HEK293 (cell line): ENCODE results near the gene PREX1.

Experiments
- CTCF ChIA-PET: fragments of 350-600 bp; formaldehyde crosslinking; extraction: SDS; loops from one replicate; lab custom pipeline; 2021; ENCODE audit warnings: antibody characterized with exemption; lab: Yijun Ruan, JAX
- POLR2A ChIA-PET: fragments of 300-600 bp; formaldehyde crosslinking; extraction: SDS; loops from one replicate; lab custom pipeline; 2020; ENCODE audit warnings: antibody characterized with exemption, inconsistent platforms; lab: Yijun Ruan, JAX
- H3K27ac ChIP-seq: fragments of 200-500 bp; sonication (Bioruptor generic); 2 replicates; pipeline ENCODE4 v1.5.1; 2014; ENCODE audit warnings: low read depth, low read length, control low read depth, inconsistent platforms; ENCODE audit errors: extremely low read depth
- H3K36me3 ChIP-seq, 2 experiments: fragments of 200-500 bp in 1 of 2; sonication (Bioruptor generic) in 1 of 2; 1 replicate in 1 of 2; 2 replicates in 1 of 2; pipeline ENCODE4 v1.5.1; 2014 to 2017; ENCODE audit warnings: inconsistent platforms in 2 of 2, low read length in 2 of 2; ENCODE audit not compliant: control insufficient read depth in 2 of 2, insufficient read depth in 1 of 2
- H3K4me1 ChIP-seq: fragments of 200-500 bp; sonication (Bioruptor generic); 2 replicates; pipeline ENCODE4 v1.5.1; 2014; ENCODE audit warnings: mild to moderate bottlenecking, low read length, inconsistent platforms; ENCODE audit not compliant: control insufficient read depth, insufficient read depth
- H3K4me3 ChIP-seq: 2 replicates; pipeline ENCODE4 v1.5.1; 2011; ENCODE audit warnings: low read depth, mild to moderate bottlenecking, control low read depth, low read length, moderate library complexity
- H3K9me3 ChIP-seq: fragments of 200-500 bp; sonication (Bioruptor generic); 2 replicates; pipeline ENCODE4 v1.5.1; 2014; ENCODE audit warnings: low read depth, low read length, inconsistent platforms; ENCODE audit not compliant: control insufficient read depth, insufficient read depth
- BCL11B ChIP-seq: fragments of 450-650 bp; formaldehyde crosslinking; IDR thresholded peaks from 2 replicates; pipeline ENCODE4 v1.5.1; 2016; ENCODE audit warnings: low read depth, missing biosample characterization, missing genetic modification characterization
- BCL6B ChIP-seq: fragments of 450-650 bp; formaldehyde crosslinking; IDR thresholded peaks from 2 replicates; pipeline ENCODE4 v1.5.1; 2017; ENCODE audit warnings: missing biosample characterization, missing genetic modification characterization
- GLI2 ChIP-seq: fragments of 450-650 bp; formaldehyde crosslinking; IDR thresholded peaks from 2 replicates; pipeline ENCODE4; 2017; ENCODE audit warnings: missing biosample characterization, missing genetic modification characterization, low read depth, borderline replicate concordance
- REST ChIP-seq: fragments of 450-650 bp; formaldehyde crosslinking; IDR thresholded peaks from 2 replicates; pipeline ENCODE4 v1.5.1; 2016; ENCODE audit warnings: missing biosample characterization, missing genetic modification characterization
- TSHZ1 ChIP-seq: fragments of 450-650 bp; formaldehyde crosslinking; IDR thresholded peaks from 2 replicates; pipeline ENCODE4 v1.5.1; 2016; ENCODE audit warnings: missing biosample characterization, missing genetic modification characterization, borderline replicate concordance
- ZBTB26 ChIP-seq: fragments of 450-650 bp; formaldehyde crosslinking; optimal IDR thresholded peaks from 2 replicates; pipeline ENCODE3; 2016; ENCODE audit warnings: missing biosample characterization, mild to moderate bottlenecking, missing genetic modification characterization
- ZFP3 ChIP-seq: fragments of 450-650 bp; formaldehyde crosslinking; IDR thresholded peaks from 2 replicates; pipeline ENCODE4 v1.5.1; 2016; ENCODE audit warnings: low read depth, missing biosample characterization, missing genetic modification characterization
- ZFP37 ChIP-seq: fragments of 450-650 bp; formaldehyde crosslinking; IDR thresholded peaks from 2 replicates; pipeline ENCODE4 v1.5.1; 2016; ENCODE audit warnings: missing biosample characterization, missing genetic modification characterization
- ZIC2 ChIP-seq: fragments of 450-650 bp; formaldehyde crosslinking; IDR thresholded peaks from 2 replicates; pipeline ENCODE4 v1.5.1; 2016; ENCODE audit warnings: missing biosample characterization, missing genetic modification characterization
- ZNF16 ChIP-seq: fragments of 450-650 bp; formaldehyde crosslinking; IDR thresholded peaks from 2 replicates; pipeline ENCODE4 v1.5.1; 2016; ENCODE audit warnings: low read depth, missing biosample characterization, missing genetic modification characterization
- ZNF2 ChIP-seq: fragments of 450-650 bp; formaldehyde crosslinking; IDR thresholded peaks from 2 replicates; pipeline ENCODE4 v1.5.1; 2016; ENCODE audit warnings: missing biosample characterization, missing genetic modification characterization
- ZNF26 ChIP-seq: fragments of 450-650 bp; formaldehyde crosslinking; IDR thresholded peaks from 2 replicates; pipeline ENCODE4 v1.5.1; 2016; ENCODE audit warnings: missing biosample characterization, missing genetic modification characterization
- ZNF292 ChIP-seq: fragments of 450-650 bp; formaldehyde crosslinking; IDR thresholded peaks from 2 replicates; pipeline ENCODE4 v1.5.1; 2016; ENCODE audit warnings: low read depth, missing biosample characterization, missing genetic modification characterization, borderline replicate concordance
- ZNF350 ChIP-seq: fragments of 450-650 bp; formaldehyde crosslinking; IDR thresholded peaks from 2 replicates; pipeline ENCODE4 v1.5.0; 2017; ENCODE audit warnings: missing biosample characterization, mild to moderate bottlenecking, missing genetic modification characterization
- ZNF521 ChIP-seq: fragments of 450-650 bp; formaldehyde crosslinking; IDR thresholded peaks from 2 replicates; pipeline ENCODE4 v1.5.1; 2017; ENCODE audit warnings: missing biosample characterization, mild to moderate bottlenecking, missing genetic modification characterization
- ZNF585B ChIP-seq: fragments of 450-650 bp; formaldehyde crosslinking; IDR thresholded peaks from 2 replicates; pipeline ENCODE4 v1.5.1; 2016; ENCODE audit warnings: missing biosample characterization, missing genetic modification characterization
- ZNF596 ChIP-seq: fragments of 450-650 bp; IDR thresholded peaks from 2 replicates; pipeline ENCODE4 v1.5.0; 2018; ENCODE audit warnings: missing biosample characterization, mild to moderate bottlenecking, missing genetic modification characterization, moderate library complexity
- ZNF610 ChIP-seq: fragments of 450-650 bp; formaldehyde crosslinking; IDR thresholded peaks from 2 replicates; pipeline ENCODE4 v1.5.1; 2016; ENCODE audit warnings: missing biosample characterization, missing genetic modification characterization, borderline replicate concordance
- ZNF639 ChIP-seq: fragments of 450-650 bp; formaldehyde crosslinking; IDR thresholded peaks from 2 replicates; pipeline ENCODE4 v1.5.1; 2016; ENCODE audit warnings: missing biosample characterization, missing genetic modification characterization
- ZNF747 ChIP-seq: fragments of 450-650 bp; formaldehyde crosslinking; IDR thresholded peaks from 2 replicates; pipeline ENCODE4 v1.5.1; 2016; ENCODE audit warnings: missing biosample characterization, missing genetic modification characterization

PREX1 gene

GRCh38 chr20:48717095-48717672, 110.6 kb downstream of the PREX1 start (continued):
- TF ChIP-seq TSHZ1 (tag by site-specific recombination): no peak
- no peak for TF ChIP-seq ZNF639 (tag by site-specific recombination)
- no peak for TF ChIP-seq ZNF521 (tag by site-specific recombination)

GRCh38 chr20:48716541-48716940, 111.3 kb downstream of the PREX1 start:
- peak; percentile 57 for TF ChIP-seq ZIC2 (tag by site-specific recombination)
- no peak for TF ChIP-seq ZNF596
- no peaks in the 10 kb centered on the region for H3K36me3 ChIP-seq
- no peaks in the 10 kb centered on the region for H3K9me3 ChIP-seq
- H3K27ac ChIP-seq: no peak overlapping the region
- POLR2A ChIA-PET: no interaction called here
- no peaks in the 10 kb centered on the region for H3K4me1 ChIP-seq
- CTCF ChIA-PET: interaction anchor here (1.4 kb wide), 1 partner anchor 96 kb away, joined by 9 read pairs; no protein-coding TSS in a partner anchor
- H3K4me3 ChIP-seq: no peak overlapping the region

GRCh38 chr20:48716086-48716485, 111.7 kb downstream of the PREX1 start:
- no peaks in the 10 kb centered on the region for H3K4me1 ChIP-seq
- CTCF ChIA-PET: interaction anchor here (1.4 kb wide), 1 partner anchor 95 kb away, joined by 9 read pairs; no protein-coding TSS in a partner anchor
- no peak overlapping the region for H3K27ac ChIP-seq
- POLR2A ChIA-PET: no interaction called here
- no peaks in the 10 kb centered on the region for H3K36me3 ChIP-seq
- no peak overlapping the region for H3K4me3 ChIP-seq
- no peaks in the 10 kb centered on the region for H3K9me3 ChIP-seq
- TF ChIP-seq ZNF16 (tag by site-specific recombination) (no peak), ZNF585B (no peak), REST (tag by site-specific recombination) (no peak), ZBTB26 (tag by site-specific recombination) (no peak), ZNF292 (tag by site-specific recombination) (no peak), BCL6B (tag by site-specific recombination) (no peak), ZNF350 (tag by site-specific recombination) (no peak), ZFP37 (tag by site-specific recombination) (no peak), ZNF2 (tag by site-specific recombination) (no peak), GLI2 (tag by site-specific recombination) (no peak), ZNF610 (tag by site-specific recombination) (no peak), ZNF747 (tag by site-specific recombination) (no peak), ZNF26 (no peak), BCL11B (tag by site-specific recombination) (no peak), ZFP3 (tag by site-specific recombination) (no peak)
